Ammon's horn (tissue), 1 donor: ENCODE results near the gene PTPRK.

Source experiments
- DNase-seq: peaks from one replicate; pipeline ENCODE4 v3.0.0-alpha.2; 2016; ENCODE audit warnings: low spot score

The PTPRK gene

GRCh38 chr6:128192972-128193371, 327.4 kb downstream of the PTPRK start:
- DNase-seq: no peak

- DNase-seq: no peak
Observed at GRCh38 chr6:128188678-128189077, 331.7 kb downstream of the PTPRK start.

GRCh38 chr6:128186729-128187128, 333.7 kb downstream of the PTPRK start:
- DNase-seq: no peak

- DNase-seq: no peak
Observed at GRCh38 chr6:128179876-128180438, 340.4 kb downstream of the PTPRK start.

GRCh38 chr6:128174724-128175123, 345.7 kb downstream of the PTPRK start:
- no peak for DNase-seq

GRCh38 chr6:128172752-128173682, 347.4 kb downstream of the PTPRK start:
- no peak for DNase-seq

- no peak for DNase-seq
Observed at GRCh38 chr6:128172081-128172480, 348.3 kb downstream of the PTPRK start.

GRCh38 chr6:128171182-128171581, 349.2 kb downstream of the PTPRK start:
- no peak for DNase-seq

- no peak for DNase-seq
Observed at GRCh38 chr6:128168244-128168643, 352.2 kb downstream of the PTPRK start.

- no peak for DNase-seq
Observed at GRCh38 chr6:128167552-128167951, 352.8 kb downstream of the PTPRK start.

GRCh38 chr6:128164254-128164653, 356.1 kb downstream of the PTPRK start:
- no peak for DNase-seq

GRCh38 chr6:128162423-128162822, 358.0 kb downstream of the PTPRK start:
- DNase-seq: no peak

- no peak for DNase-seq
Observed at GRCh38 chr6:128161839-128162238, 358.6 kb downstream of the PTPRK start.

- DNase-seq: no peak
Observed at GRCh38 chr6:128161263-128161662, 359.1 kb downstream of the PTPRK start.

GRCh38 chr6:128158496-128158895, 361.9 kb downstream of the PTPRK start:
- DNase-seq: no peak

GRCh38 chr6:128156321-128157111, 363.9 kb downstream of the PTPRK start:
- no peak for DNase-seq

GRCh38 chr6:128155826-128156225, 364.6 kb downstream of the PTPRK start:
- no peak for DNase-seq

GRCh38 chr6:128152551-128152950, 367.8 kb downstream of the PTPRK start:
- no peak for DNase-seq

GRCh38 chr6:128150376-128150775, 370.0 kb downstream of the PTPRK start:
- no peak for DNase-seq

GRCh38 chr6:128149796-128150195, 370.6 kb downstream of the PTPRK start:
- no peak for DNase-seq

GRCh38 chr6:128144320-128144719, 376.1 kb downstream of the PTPRK start:
- no peak for DNase-seq

- no peak for DNase-seq
Observed at GRCh38 chr6:128141932-128142331, 378.5 kb downstream of the PTPRK start.

GRCh38 chr6:128139519-128139918, 380.9 kb downstream of the PTPRK start:
- no peak for DNase-seq
